PC-3 (cell line): Measurements from ENCODE around the gene KCNT2. TPM values are rescaled to one million over a fixed set of nuclear protein-coding genes. Genes with fewer than 3 reads are reported as not detected.

Experiments used
- ATAC-seq: fragments of 200-7000 bp; cut with Tn5 transposase; 2 replicates; pipeline ENCODE4 v1.9.1; 2020; ENCODE audit warnings: mild to moderate bottlenecking, moderate library complexity
- BruUV-seq: library from RNA; stranded (reverse); fragments of 400-500 nt; replicated peaks from 2 replicates; lab custom pipeline; 2021; lab: Mats Ljungman, UMichigan
- CTCF ChIA-PET: fragments of 300-600 bp; sonication (Branson Sonifier 250); formaldehyde crosslinking; loops from one replicate; lab custom pipeline; 2022; ENCODE audit warnings: antibody characterized with exemption; lab: Charles Lee
- POLR2A ChIA-PET: fragments of 300-600 bp; sonication (Branson Sonifier 250); formaldehyde crosslinking; loops from one replicate; lab custom pipeline; 2022; ENCODE audit warnings: antibody characterized with exemption; ENCODE audit not compliant: unreplicated experiment; lab: Charles Lee
- DNase-seq: peaks from one replicate; pipeline ENCODE4 v3.0.0-alpha.2; 2015
- H2AFZ ChIP-seq: fragments of 300-600 bp; sonication (generic); 2 replicates; pipeline ENCODE4 v1.6.0; 2016; ENCODE audit warnings: antibody characterized with exemption, low read length
- H3F3A ChIP-seq: fragments of 300-600 bp; sonication (generic); one replicate; pipeline ENCODE4 v1.6.0; 2017; ENCODE audit warnings: antibody characterized with exemption, low read length, control low read depth, mild to moderate bottlenecking; ENCODE audit not compliant: unreplicated experiment
- H3K27ac ChIP-seq: fragments of 300-600 bp; sonication (generic); 2 replicates; pipeline ENCODE4 v1.5.1; 2016; ENCODE audit warnings: mild to moderate bottlenecking, low read length
- H3K27me3 ChIP-seq: fragments of 300-600 bp; sonication (generic); 2 replicates; pipeline ENCODE4 v1.6.1; 2016; ENCODE audit warnings: low read length, mixed read lengths
- H3K36me3 ChIP-seq: fragments of 300-600 bp; sonication (generic); 2 replicates; pipeline ENCODE4 v1.6.1; 2016; ENCODE audit warnings: low read depth, mixed run types, low read length, mixed read lengths
- H3K4me1 ChIP-seq: fragments of 300-600 bp; sonication (generic); 2 replicates; pipeline ENCODE4 v1.5.1; 2016; ENCODE audit warnings: low read length; ENCODE audit not compliant: insufficient read depth
- H3K4me2 ChIP-seq: fragments of 300-600 bp; sonication (generic); 2 replicates; pipeline ENCODE4 v1.6.0; 2016; ENCODE audit warnings: low read length
- H3K4me3 ChIP-seq: fragments of 300-600 bp; sonication (generic); 2 replicates; pipeline ENCODE4 v1.5.1; 2016; ENCODE audit warnings: mild to moderate bottlenecking, low read length, mixed read lengths
- H3K79me2 ChIP-seq: fragments of 300-600 bp; sonication (generic); 2 replicates; pipeline ENCODE4 v1.6.1; 2017; ENCODE audit warnings: low read length, mixed read lengths
- H3K9ac ChIP-seq: fragments of 300-600 bp; sonication (generic); 2 replicates; pipeline ENCODE4 v1.6.0; 2016; ENCODE audit warnings: mild to moderate bottlenecking, low read length
- H3K9me2 ChIP-seq: fragments of 300-600 bp; sonication (generic); replicated peaks from 2 replicates; pipeline ENCODE4 v1.6.1; 2016; ENCODE audit warnings: mixed run types, low read length, mixed read lengths
- H3K9me3 ChIP-seq: fragments of 300-600 bp; sonication (generic); 2 replicates; pipeline ENCODE4 v1.6.1; 2016; ENCODE audit warnings: low read length, mixed read lengths
- H4K20me1 ChIP-seq: fragments of 300-600 bp; sonication (generic); 2 replicates; pipeline ENCODE4 v1.6.1; 2016; ENCODE audit warnings: low read length, mixed read lengths
- CTCF ChIP-seq: fragments of 300-600 bp; sonication (generic); conservative IDR thresholded peaks from 2 replicates; pipeline ENCODE4 v1.5.1; 2017; ENCODE audit warnings: antibody characterized with exemption, low read depth, mild to moderate bottlenecking, low read length
- EZH2 ChIP-seq: fragments of 300-600 bp; sonication (generic); IDR thresholded peaks from one replicate; pipeline ENCODE4 v1.6.1; 2017; ENCODE audit warnings: antibody characterized with exemption, mild to moderate bottlenecking, low read length; ENCODE audit not compliant: unreplicated experiment
- EZH2phosphoT487 ChIP-seq: fragments of 300-600 bp; sonication (generic); IDR thresholded peaks from 2 replicates; pipeline ENCODE4 v1.6.1; 2018; ENCODE audit warnings: mild to moderate bottlenecking, antibody characterized with exemption, low read length, borderline replicate concordance
- intact Hi-C: fragments of 100-400 bp; cut with micrococcal nuclease; formaldehyde crosslinking; loops from 2 replicates; pipeline ENCODE4 v1.9.0; 2023
- total RNA-seq: library from RNA; depleted of rRNA; stranded (reverse); fragments of >200 nt; gene quantifications from 2 replicates; pipeline ENCODE4 v1.2.3, GENCODE V29; 2014

The KCNT2 gene
- total RNA-seq, 1 experiment from 2014 or later, result 0.26 TPM

GRCh38 chr1:196477262-196477661 lies 131.0 kb downstream of the KCNT2 start:
- Histone ChIP-seq H3K4me2 (no peak overlapping the region), H3K79me2 (no peaks in the 10 kb centered on the region), H3K27ac (no peak overlapping the region), H3K4me1 (peaks cover 11% of the 10 kb centered on the region), H2AFZ (no peak overlapping the region), H3K4me3 (no peak overlapping the region), H3K9ac (no peak overlapping the region), H3K9me3 (no peaks in the 10 kb centered on the region), H3K9me2 (no peaks in the 10 kb centered on the region), H3F3A (no peaks in the 10 kb centered on the region), H3K27me3 (no peaks in the 10 kb centered on the region), H3K36me3 (no peaks in the 10 kb centered on the region), H4K20me1 (no peaks in the 10 kb centered on the region)
- TF ChIP-seq EZH2phosphoT487 (no peak), CTCF (no peak), EZH2 (no peak)
- POLR2A ChIA-PET, result no interaction called here
- intact Hi-C loops, result no loop called here
- BruUV-seq, result no TSS peak
- ATAC-seq, result no peak
- no peak for DNase-seq
- CTCF ChIA-PET, result no interaction called here

DNA sequence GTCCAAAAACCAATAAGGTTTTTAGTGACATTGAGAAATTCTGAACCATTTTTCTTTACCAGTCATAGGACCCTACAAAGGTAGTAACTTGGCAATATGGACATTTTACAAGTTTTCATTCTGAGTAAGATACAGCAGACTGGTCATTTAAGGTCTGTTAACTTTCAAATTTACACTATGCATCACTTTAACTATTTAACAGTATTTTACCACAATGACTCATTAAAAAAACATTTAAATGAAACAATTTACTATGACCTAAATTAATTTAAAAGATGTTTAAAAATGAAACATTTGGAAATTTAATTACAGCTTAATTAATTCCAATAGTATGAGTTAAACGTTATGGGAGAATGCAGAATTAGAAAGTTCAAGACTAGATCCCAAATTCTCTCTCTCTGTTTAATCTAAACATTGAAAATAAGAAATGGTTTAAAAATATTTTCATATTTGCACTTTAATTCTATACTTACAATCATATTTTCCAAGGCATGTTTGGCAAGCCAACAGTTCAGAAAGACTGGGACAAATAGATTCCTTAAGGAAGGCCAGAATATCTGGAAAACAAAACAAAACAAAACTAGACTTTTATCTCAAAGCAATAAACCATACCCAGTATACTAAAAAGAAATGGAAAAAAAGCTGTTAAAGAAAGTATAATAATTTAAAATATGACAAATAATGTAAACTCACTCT lies 140.9 kb downstream of the KCNT2 start:
- no peak overlapping the region for H3K4me3 ChIP-seq
- no peaks in the 10 kb centered on the region for H3K79me2 ChIP-seq
- no peak overlapping the region for H2AFZ ChIP-seq
- peak overlapping the region; percentile 44 for H3K27ac ChIP-seq
- CTCF ChIA-PET, result no interaction called here
- no peaks in the 10 kb centered on the region for H3F3A ChIP-seq
- ATAC-seq, result peak; percentile 67
- POLR2A ChIA-PET, result no interaction called here
- H3K36me3 ChIP-seq, result no peaks in the 10 kb centered on the region
- no peaks in the 10 kb centered on the region for H3K9me2 ChIP-seq
- no peaks in the 10 kb centered on the region for H3K9me3 ChIP-seq
- peaks cover 31% of the 10 kb centered on the region for H3K4me1 ChIP-seq
- peak overlapping the region; percentile 30; the same call in 1 of the 2 replicates for H3K4me2 ChIP-seq
- peak; percentile 40 for DNase-seq
- BruUV-seq, result no TSS peak
- intact Hi-C loops, result loop anchor here (2.0 kb wide), 1 partner anchor 15 kb away; no protein-coding TSS in a partner anchor
- H4K20me1 ChIP-seq, result no peaks in the 10 kb centered on the region
- no peak overlapping the region for H3K9ac ChIP-seq
- no peaks in the 10 kb centered on the region for H3K27me3 ChIP-seq
- TF ChIP-seq CTCF (no peak), EZH2phosphoT487 (no peak), EZH2 (no peak)

GRCh38 chr1:196466654-196467053 lies 141.6 kb downstream of the KCNT2 start:
- Histone ChIP-seq H3K27me3 (no peaks in the 10 kb centered on the region), H3K9ac (no peak overlapping the region), H3K9me2 (no peaks in the 10 kb centered on the region), H3K9me3 (no peaks in the 10 kb centered on the region), H3K36me3 (no peaks in the 10 kb centered on the region), H2AFZ (no peak overlapping the region), H3K4me2 (peak overlapping the region; percentile 30; the same call in 1 of the 2 replicates), H3K79me2 (no peaks in the 10 kb centered on the region), H3K27ac (peak overlapping the region; percentile 44), H3K4me1 (peaks cover 31% of the 10 kb centered on the region), H3K4me3 (no peak overlapping the region), H3F3A (no peaks in the 10 kb centered on the region), H4K20me1 (no peaks in the 10 kb centered on the region)
- DNase-seq (peak; percentile 56), ATAC-seq (peak; percentile 81)
- intact Hi-C loops, result loop anchor here (2.0 kb wide), 1 partner anchor 16 kb away; no protein-coding TSS in a partner anchor
- ChIA-PET POLR2A (interaction anchor here (0.6 kb wide), 1 partner anchor 144 kb away, joined by 3 read pairs; no protein-coding TSS in a partner anchor), CTCF (no interaction called here)
- no peak for TF ChIP-seq CTCF
- TF ChIP-seq EZH2, result no peak
- no peak for TF ChIP-seq EZH2phosphoT487
- BruUV-seq, result no TSS peak
